H1 (cell line): ENCODE measurements around the gene TSSC4. TPM values are rescaled to one million over a fixed set of nuclear protein-coding genes. Genes with fewer than 3 reads are reported as not detected.

Source experiments
- CHD7 ChIP-seq: fragments of 300-600 bp; sonication (generic); IDR thresholded peaks from 2 replicates; pipeline ENCODE4 v1.7.1; 2012; ENCODE audit warnings: low read length, moderate library complexity, mild to moderate bottlenecking, inconsistent platforms; ENCODE audit not compliant: insufficient replicate concordance
- FOSL1 ChIP-seq: IDR thresholded peaks from 2 replicates; pipeline ENCODE4 v1.6.1; 2011; ENCODE audit warnings: mild to moderate bottlenecking, low read depth, low read length, moderate library complexity; ENCODE audit not compliant: insufficient read depth
- GABPA ChIP-seq: IDR thresholded peaks from 2 replicates; pipeline ENCODE4 v1.6.1; 2011; ENCODE audit warnings: mild to moderate bottlenecking, low read length, moderate library complexity, borderline replicate concordance; ENCODE audit not compliant: insufficient read depth
- HDAC2 ChIP-seq, 2 experiments: fragments of 300-600 bp in 1 of 2; sonication (generic) in 1 of 2; IDR thresholded peaks; 2 replicates each; pipeline ENCODE4 v1.6.1; 2011 to 2012; ENCODE audit warnings: low read depth in 2 of 2, low read length in 2 of 2, mild to moderate bottlenecking in 2 of 2, moderate library complexity in 2 of 2, borderline replicate concordance in 1 of 2, inconsistent platforms in 1 of 2
- JUND ChIP-seq: IDR thresholded peaks from 2 replicates; pipeline ENCODE4 v1.6.1; 2011; ENCODE audit warnings: mild to moderate bottlenecking, improper control_type of control experiment, low read length
- POLR2A ChIP-seq, 2 experiments: IDR thresholded peaks; 1 replicate in 1 of 2; 2 replicates in 1 of 2; pipeline ENCODE4 v1.6.1; 2011; ENCODE audit warnings: low read depth in 2 of 2, low read length in 2 of 2, mild to moderate bottlenecking in 2 of 2; ENCODE audit errors: control extremely low read depth in 1 of 2
- RNF2 ChIP-seq: fragments of 200-900, 300-1000 bp; sonication (generic); IDR thresholded peaks from 2 replicates; pipeline ENCODE4 v1.7.1; 2016; ENCODE audit warnings: borderline replicate concordance, low read depth, mild to moderate bottlenecking, antibody characterized with exemption, low read length; ENCODE audit not compliant: poor library complexity, severe bottlenecking; ENCODE audit errors: missing control alignments
- SP1 ChIP-seq: IDR thresholded peaks from 2 replicates; pipeline ENCODE4 v1.6.1; 2011; ENCODE audit warnings: low read depth, low read length
- TBP ChIP-seq: IDR thresholded peaks from 2 replicates; pipeline ENCODE4 v1.6.1; 2011; ENCODE audit warnings: low read depth, low read length, improper control_type of control experiment
- polyA plus RNA-seq, 7 experiments: library from polyadenylated mRNA; depleted of rRNA in 3 of 7; stranded (reverse) in 5 of 7; unstranded in 2 of 7; fragments of >200 nt in 5 of 7; fragments of 200-250 nt in 2 of 7; gene quantifications; 1 replicate in 5 of 7; 2 replicates in 1 of 7; 4 replicates in 1 of 7; pipeline versions ENCODE4 v1.2.1 to v1.2.3, GENCODE V29; 2011 to 2013; ENCODE audit warnings: missing spikeins in 2 of 7, mixed read lengths in 2 of 7
- total RNA-seq: library from RNA; stranded (reverse); fragmentation: NEBNext Ultra II Directional; extraction: Animal tissue kit (Norgen Biotek cat#: 25700); gene quantifications from 2 replicates; pipeline ENCODE4 v1.2.1, GENCODE V29; 2021
- TF ChIP-seq, protein P1 (sequence below): IDR thresholded peaks from 2 replicates; pipeline ENCODE4 v1.6.1; 2012; ENCODE audit warnings: low read length, inconsistent platforms

TSSC4 gene
- total and polyA plus RNA-seq, 2 of the 8 experiments (the other 6 are each of a cell fraction or from before 2014, with no cell fraction given): 34.0 to 39.3 TPM

- no peak for TF ChIP-seq CHD7
- TF ChIP-seq POLR2A (IDR thresholded peaks at IDR 0.05; ENCODE audit: control extremely low read depth in 1 of 2, low read depth in 2 of 2, low read length in 2 of 2): no peak
- TF ChIP-seq JUND: no peak
- no peak for TF ChIP-seq SP1
- no peak for TF ChIP-seq GABPA
- no peak for TF ChIP-seq HDAC2 (IDR thresholded peaks at IDR 0.05; ENCODE audit: borderline replicate concordance in 1 of 2, low read depth in 2 of 2, low read length in 2 of 2)
- TF ChIP-seq TBP: no peak
- TF ChIP-seq, protein P1, sequence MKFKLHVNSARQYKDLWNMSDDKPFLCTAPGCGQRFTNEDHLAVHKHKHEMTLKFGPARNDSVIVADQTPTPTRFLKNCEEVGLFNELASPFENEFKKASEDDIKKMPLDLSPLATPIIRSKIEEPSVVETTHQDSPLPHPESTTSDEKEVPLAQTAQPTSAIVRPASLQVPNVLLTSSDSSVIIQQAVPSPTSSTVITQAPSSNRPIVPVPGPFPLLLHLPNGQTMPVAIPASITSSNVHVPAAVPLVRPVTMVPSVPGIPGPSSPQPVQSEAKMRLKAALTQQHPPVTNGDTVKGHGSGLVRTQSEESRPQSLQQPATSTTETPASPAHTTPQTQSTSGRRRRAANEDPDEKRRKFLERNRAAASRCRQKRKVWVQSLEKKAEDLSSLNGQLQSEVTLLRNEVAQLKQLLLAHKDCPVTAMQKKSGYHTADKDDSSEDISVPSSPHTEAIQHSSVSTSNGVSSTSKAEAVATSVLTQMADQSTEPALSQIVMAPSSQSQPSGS: no peak
- TF ChIP-seq FOSL1: no peak
- no peak for TF ChIP-seq RNF2
Observed at GRCh38 chr11:2397005-2397404, 3.5 kb upstream of the TSSC4 start (continued).
